GM12878 (cell line): ENCODE measurements around the gene PDGFC. TPM values are rescaled to one million over a fixed set of nuclear protein-coding genes. Genes with fewer than 3 reads are reported as not detected.

Experiments
- CHD4 ChIP-seq: fragments of 200-600 bp; sonication (generic); IDR thresholded peaks from 2 replicates; pipeline ENCODE4 v1.6.1; 2016; ENCODE audit warnings: mild to moderate bottlenecking
- EED ChIP-seq: sonication (generic); IDR thresholded peaks from 2 replicates; pipeline ENCODE4 v1.6.1; 2016; ENCODE audit warnings: antibody characterized with exemption, low read depth
- EP300 ChIP-seq, 2 experiments: fragments of 150-350 bp in 1 of 2; IDR thresholded peaks; 2 replicates each; pipeline ENCODE4 v1.6.1; 2011 to 2012; ENCODE audit warnings: low read depth in 2 of 2, low read length in 2 of 2, borderline replicate concordance in 1 of 2, improper control_type of control experiment in 1 of 2, inconsistent platforms in 1 of 2; ENCODE audit not compliant: control insufficient read depth in 1 of 2
- ESRRA ChIP-seq: IDR thresholded peaks from 2 replicates; pipeline ENCODE4 v1.6.1; 2012; ENCODE audit warnings: mild to moderate bottlenecking, low read length, improper control_type of control experiment
- GATAD2B ChIP-seq: fragments of 450-650 bp; conservative IDR thresholded peaks from 2 replicates; pipeline ENCODE4 v1.6.1; 2017; ENCODE audit warnings: low read depth, mild to moderate bottlenecking, moderate library complexity
- HDGF ChIP-seq: fragments of 450-650 bp; IDR thresholded peaks from 2 replicates; pipeline ENCODE4 v1.6.1; 2016; ENCODE audit warnings: antibody characterized with exemption
- LARP7 ChIP-seq: fragments of 450-650 bp; IDR thresholded peaks from 2 replicates; pipeline ENCODE4 v1.6.1; 2017; ENCODE audit warnings: mild to moderate bottlenecking
- NR2C1 ChIP-seq: fragments of 450-650 bp; IDR thresholded peaks from 2 replicates; pipeline ENCODE4 v1.6.1; 2017; ENCODE audit warnings: antibody characterized with exemption, mild to moderate bottlenecking, moderate library complexity
- NR2F1 ChIP-seq: fragments of 450-650 bp; conservative IDR thresholded peaks from 2 replicates; pipeline ENCODE4 v1.6.1; 2017; ENCODE audit warnings: mild to moderate bottlenecking
- POU2F2 ChIP-seq: IDR thresholded peaks from 3 replicates; pipeline ENCODE4 v1.6.1; 2011; ENCODE audit warnings: low read depth, mild to moderate bottlenecking, low read length, borderline replicate concordance
- SMAD5 ChIP-seq: IDR thresholded peaks from 2 replicates; pipeline ENCODE4 v1.6.1; 2016; ENCODE audit warnings: antibody characterized with exemption, low read depth
- SREBF1 ChIP-seq: IDR thresholded peaks from 2 replicates; pipeline ENCODE4 v1.6.1; 2012; ENCODE audit warnings: mild to moderate bottlenecking, low read length
- TAF1 ChIP-seq: IDR thresholded peaks from 2 replicates; pipeline ENCODE4 v1.6.1; 2011; ENCODE audit warnings: mild to moderate bottlenecking, low read depth, low read length, borderline replicate concordance
- TCF3 ChIP-seq: IDR thresholded peaks from 2 replicates; pipeline ENCODE4 v1.6.1; 2012; ENCODE audit warnings: low read depth, mild to moderate bottlenecking, low read length, borderline replicate concordance; ENCODE audit not compliant: insufficient read depth
- ZNF207 ChIP-seq: fragments of 450-650 bp; IDR thresholded peaks from 2 replicates; pipeline ENCODE4 v1.6.1; 2014; ENCODE audit warnings: antibody characterized with exemption, mild to moderate bottlenecking, borderline replicate concordance
- ZNF622 ChIP-seq: fragments of 450-650 bp; IDR thresholded peaks from 2 replicates; pipeline ENCODE4 v1.6.1; 2017; ENCODE audit warnings: mild to moderate bottlenecking, inconsistent platforms
- ZSCAN29 ChIP-seq: fragments of 450-650 bp; IDR thresholded peaks from 2 replicates; pipeline ENCODE4 v1.6.1; 2017; ENCODE audit warnings: mild to moderate bottlenecking, moderate library complexity
- polyA plus RNA-seq, 11 experiments: library from polyadenylated mRNA; depleted of rRNA in 4 of 11; unstranded in 6 of 11; stranded (reverse) in 5 of 11; fragments of >200 nt; fragmentation: Nextera tagmentation in 4 of 11; fragmentation: Illumina TruSeq in 1 of 11; extraction: Ambion mirVana in 4 of 11; extraction: Trizol in 1 of 11; gene quantifications; 1 replicate in 1 of 11; 2 replicates in 10 of 11; pipeline versions ENCODE4 v1.2.1 to v1.2.3, GENCODE V29; 2011 to 2016; ENCODE audit warnings: inconsistent platforms in 2 of 11, missing spikeins in 2 of 11, low read depth in 1 of 11
- total RNA-seq, 4 experiments: library from RNA; depleted of rRNA in 3 of 4; stranded (reverse); fragments of >200 nt in 3 of 4; fragmentation: Illumina TruSeq in 1 of 4; extraction: Trizol in 1 of 4; gene quantifications; 2 replicates each; pipeline versions ENCODE4 v1.2.1 to v1.2.3, GENCODE V29; 2013 to 2021
- TF ChIP-seq, protein P1 (sequence below): fragments of 450-650 bp; IDR thresholded peaks from 2 replicates; pipeline ENCODE4 v1.6.1; 2018; ENCODE audit warnings: mild to moderate bottlenecking, low read depth, moderate library complexity; ENCODE audit not compliant: partially characterized antibody
- TF ChIP-seq, protein P2 (sequence below): fragments of 450-650 bp; conservative IDR thresholded peaks from 2 replicates; pipeline ENCODE4 v1.6.1; 2017; ENCODE audit warnings: mild to moderate bottlenecking, moderate library complexity
- TF ChIP-seq, protein P3 (sequence below): fragments of 450-650 bp; IDR thresholded peaks from 2 replicates; pipeline ENCODE4 v1.6.1; 2018; ENCODE audit warnings: borderline replicate concordance, mild to moderate bottlenecking; ENCODE audit not compliant: partially characterized antibody
- TF ChIP-seq, protein P4 (sequence below), 3 experiments: IDR thresholded peaks in 2 of 3; conservative IDR thresholded peaks in 1 of 3; 2 replicates each; pipeline ENCODE4 v1.5.1; 2011; ENCODE audit warnings: low read depth in 3 of 3, low read length in 3 of 3, mild to moderate bottlenecking in 3 of 3, control low read depth in 2 of 3, moderate library complexity in 2 of 3, inconsistent platforms in 1 of 3, mixed read lengths in 1 of 3; ENCODE audit not compliant: control insufficient read depth in 2 of 3, insufficient read depth in 1 of 3; ENCODE audit errors: extremely low read depth in 1 of 3
- TF ChIP-seq, protein P5 (sequence below): IDR thresholded peaks from 2 replicates; pipeline ENCODE4 v1.6.1; 2011; ENCODE audit warnings: low read depth, low read length, improper control_type of control experiment, borderline replicate concordance

The PDGFC gene
- total and polyA plus RNA-seq, 10 of the 15 experiments (the other 5 are each of a cell fraction or from before 2014, with no cell fraction given): 0.02 to 0.18 TPM; not detected in 8

DNA sequence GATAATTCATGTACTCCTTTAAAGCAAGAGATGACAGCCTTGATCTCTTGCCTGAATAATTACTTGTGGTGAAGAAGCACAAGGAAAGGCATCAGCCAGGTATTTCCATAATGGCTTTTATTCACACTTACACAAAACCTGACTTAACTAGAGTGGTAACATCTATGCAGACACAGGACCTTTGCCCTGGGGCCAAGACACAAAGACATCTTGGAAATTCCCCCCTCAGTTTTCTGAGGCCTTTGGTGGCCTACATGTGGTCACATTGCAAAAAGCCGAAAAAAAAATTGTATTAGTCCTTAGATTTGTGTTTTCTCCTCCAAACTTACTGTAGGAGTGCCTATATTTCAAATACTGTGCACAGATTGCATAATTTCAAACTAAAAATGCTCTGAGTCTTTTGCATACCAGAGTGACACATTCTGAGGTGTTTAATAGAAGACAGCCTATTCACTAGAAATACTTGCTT is 172.4 kb downstream of the PDGFC start (continued):
- TF ChIP-seq, protein P1, sequence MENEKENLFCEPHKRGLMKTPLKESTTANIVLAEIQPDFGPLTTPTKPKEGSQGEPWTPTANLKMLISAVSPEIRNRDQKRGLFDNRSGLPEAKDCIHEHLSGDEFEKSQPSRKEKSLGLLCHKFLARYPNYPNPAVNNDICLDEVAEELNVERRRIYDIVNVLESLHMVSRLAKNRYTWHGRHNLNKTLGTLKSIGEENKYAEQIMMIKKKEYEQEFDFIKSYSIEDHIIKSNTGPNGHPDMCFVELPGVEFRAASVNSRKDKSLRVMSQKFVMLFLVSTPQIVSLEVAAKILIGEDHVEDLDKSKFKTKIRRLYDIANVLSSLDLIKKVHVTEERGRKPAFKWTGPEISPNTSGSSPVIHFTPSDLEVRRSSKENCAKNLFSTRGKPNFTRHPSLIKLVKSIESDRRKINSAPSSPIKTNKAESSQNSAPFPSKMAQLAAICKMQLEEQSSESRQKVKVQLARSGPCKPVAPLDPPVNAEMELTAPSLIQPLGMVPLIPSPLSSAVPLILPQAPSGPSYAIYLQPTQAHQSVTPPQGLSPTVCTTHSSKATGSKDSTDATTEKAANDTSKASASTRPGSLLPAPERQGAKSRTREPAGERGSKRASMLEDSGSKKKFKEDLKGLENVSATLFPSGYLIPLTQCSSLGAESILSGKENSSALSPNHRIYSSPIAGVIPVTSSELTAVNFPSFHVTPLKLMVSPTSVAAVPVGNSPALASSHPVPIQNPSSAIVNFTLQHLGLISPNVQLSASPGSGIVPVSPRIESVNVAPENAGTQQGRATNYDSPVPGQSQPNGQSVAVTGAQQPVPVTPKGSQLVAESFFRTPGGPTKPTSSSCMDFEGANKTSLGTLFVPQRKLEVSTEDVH: no peak
- no peak for TF ChIP-seq TAF1
- no peak for TF ChIP-seq EED
- no peak for TF ChIP-seq ZNF207
- TF ChIP-seq, protein P2, sequence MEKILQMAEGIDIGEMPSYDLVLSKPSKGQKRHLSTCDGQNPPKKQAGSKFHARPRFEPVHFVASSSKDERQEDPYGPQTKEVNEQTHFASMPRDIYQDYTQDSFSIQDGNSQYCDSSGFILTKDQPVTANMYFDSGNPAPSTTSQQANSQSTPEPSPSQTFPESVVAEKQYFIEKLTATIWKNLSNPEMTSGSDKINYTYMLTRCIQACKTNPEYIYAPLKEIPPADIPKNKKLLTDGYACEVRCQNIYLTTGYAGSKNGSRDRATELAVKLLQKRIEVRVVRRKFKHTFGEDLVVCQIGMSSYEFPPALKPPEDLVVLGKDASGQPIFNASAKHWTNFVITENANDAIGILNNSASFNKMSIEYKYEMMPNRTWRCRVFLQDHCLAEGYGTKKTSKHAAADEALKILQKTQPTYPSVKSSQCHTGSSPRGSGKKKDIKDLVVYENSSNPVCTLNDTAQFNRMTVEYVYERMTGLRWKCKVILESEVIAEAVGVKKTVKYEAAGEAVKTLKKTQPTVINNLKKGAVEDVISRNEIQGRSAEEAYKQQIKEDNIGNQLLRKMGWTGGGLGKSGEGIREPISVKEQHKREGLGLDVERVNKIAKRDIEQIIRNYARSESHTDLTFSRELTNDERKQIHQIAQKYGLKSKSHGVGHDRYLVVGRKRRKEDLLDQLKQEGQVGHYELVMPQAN: no peak
- TF ChIP-seq, protein P3, sequence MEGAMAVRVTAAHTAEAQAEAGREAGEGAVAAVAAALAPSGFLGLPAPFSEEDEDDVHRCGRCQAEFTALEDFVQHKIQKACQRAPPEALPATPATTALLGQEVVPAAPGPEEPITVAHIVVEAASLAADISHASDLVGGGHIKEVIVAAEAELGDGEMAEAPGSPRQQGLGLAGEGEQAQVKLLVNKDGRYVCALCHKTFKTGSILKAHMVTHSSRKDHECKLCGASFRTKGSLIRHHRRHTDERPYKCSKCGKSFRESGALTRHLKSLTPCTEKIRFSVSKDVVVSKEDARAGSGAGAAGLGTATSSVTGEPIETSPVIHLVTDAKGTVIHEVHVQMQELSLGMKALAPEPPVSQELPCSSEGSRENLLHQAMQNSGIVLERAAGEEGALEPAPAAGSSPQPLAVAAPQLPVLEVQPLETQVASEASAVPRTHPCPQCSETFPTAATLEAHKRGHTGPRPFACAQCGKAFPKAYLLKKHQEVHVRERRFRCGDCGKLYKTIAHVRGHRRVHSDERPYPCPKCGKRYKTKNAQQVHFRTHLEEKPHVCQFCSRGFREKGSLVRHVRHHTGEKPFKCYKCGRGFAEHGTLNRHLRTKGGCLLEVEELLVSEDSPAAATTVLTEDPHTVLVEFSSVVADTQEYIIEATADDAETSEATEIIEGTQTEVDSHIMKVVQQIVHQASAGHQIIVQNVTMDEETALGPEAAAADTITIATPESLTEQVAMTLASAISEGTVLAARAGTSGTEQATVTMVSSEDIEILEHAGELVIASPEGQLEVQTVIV: no peak
- peak; percentile 58; the same call in 1 of the 2 replicates for TF ChIP-seq ZSCAN29
- no peak for TF ChIP-seq GATAD2B
- TF ChIP-seq POU2F2: no peak
- TF ChIP-seq, protein P4, sequence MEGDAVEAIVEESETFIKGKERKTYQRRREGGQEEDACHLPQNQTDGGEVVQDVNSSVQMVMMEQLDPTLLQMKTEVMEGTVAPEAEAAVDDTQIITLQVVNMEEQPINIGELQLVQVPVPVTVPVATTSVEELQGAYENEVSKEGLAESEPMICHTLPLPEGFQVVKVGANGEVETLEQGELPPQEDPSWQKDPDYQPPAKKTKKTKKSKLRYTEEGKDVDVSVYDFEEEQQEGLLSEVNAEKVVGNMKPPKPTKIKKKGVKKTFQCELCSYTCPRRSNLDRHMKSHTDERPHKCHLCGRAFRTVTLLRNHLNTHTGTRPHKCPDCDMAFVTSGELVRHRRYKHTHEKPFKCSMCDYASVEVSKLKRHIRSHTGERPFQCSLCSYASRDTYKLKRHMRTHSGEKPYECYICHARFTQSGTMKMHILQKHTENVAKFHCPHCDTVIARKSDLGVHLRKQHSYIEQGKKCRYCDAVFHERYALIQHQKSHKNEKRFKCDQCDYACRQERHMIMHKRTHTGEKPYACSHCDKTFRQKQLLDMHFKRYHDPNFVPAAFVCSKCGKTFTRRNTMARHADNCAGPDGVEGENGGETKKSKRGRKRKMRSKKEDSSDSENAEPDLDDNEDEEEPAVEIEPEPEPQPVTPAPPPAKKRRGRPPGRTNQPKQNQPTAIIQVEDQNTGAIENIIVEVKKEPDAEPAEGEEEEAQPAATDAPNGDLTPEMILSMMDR (IDR thresholded peaks at IDR 0.05 in 2 of 3, conservative IDR thresholded peaks at IDR 0.05 in 1 of 3; ENCODE audit: control insufficient read depth in 2 of 3, extremely low read depth in 1 of 3, insufficient read depth in 1 of 3, low read depth in 3 of 3, low read length in 3 of 3): no peak
- no peak for TF ChIP-seq TCF3
- TF ChIP-seq LARP7: no peak
- no peak for TF ChIP-seq HDGF
- TF ChIP-seq SREBF1: no peak
- TF ChIP-seq, protein P5, sequence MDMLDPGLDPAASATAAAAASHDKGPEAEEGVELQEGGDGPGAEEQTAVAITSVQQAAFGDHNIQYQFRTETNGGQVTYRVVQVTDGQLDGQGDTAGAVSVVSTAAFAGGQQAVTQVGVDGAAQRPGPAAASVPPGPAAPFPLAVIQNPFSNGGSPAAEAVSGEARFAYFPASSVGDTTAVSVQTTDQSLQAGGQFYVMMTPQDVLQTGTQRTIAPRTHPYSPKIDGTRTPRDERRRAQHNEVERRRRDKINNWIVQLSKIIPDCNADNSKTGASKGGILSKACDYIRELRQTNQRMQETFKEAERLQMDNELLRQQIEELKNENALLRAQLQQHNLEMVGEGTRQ: no peak
- TF ChIP-seq NR2C1: 0 out of 2 replicates have a peak, but pooled peaks have one; percentile 16
- no peak for TF ChIP-seq SMAD5
- TF ChIP-seq NR2F1: peak; percentile 95
- no peak for TF ChIP-seq EP300 (IDR thresholded peaks at IDR 0.05; ENCODE audit: borderline replicate concordance in 1 of 2, control insufficient read depth in 1 of 2, low read depth in 2 of 2, low read length in 2 of 2)
- TF ChIP-seq CHD4: no peak
- TF ChIP-seq ZNF622: no peak
- TF ChIP-seq ESRRA: no peak
